NCI-H748 (cell line): ENCODE measurements around the gene NFKB1.
A peak's percentile ranks its signal among the peaks of the same experiment; 100 is the strongest.
"Not testable (repeated sequence)": the region's sequence is repeated elsewhere in the genome, so short reads cannot be mapped to it uniquely, and the experiment has no call there.

Experiments
- DNase-seq: peaks from one replicate; lab custom pipeline; 2025; ENCODE audit not compliant: unreplicated experiment; lab: John Stamatoyannopoulos, UW

NFKB1 gene

GRCh38 chr4:102619776-102620631, 118.8 kb downstream of the NFKB1 start:
- not testable (repeated sequence) for DNase-seq

- DNase-seq: peak; percentile 51
Observed at GRCh38 chr4:102620697-102621497, 119.7 kb downstream of the NFKB1 start.

DNA sequence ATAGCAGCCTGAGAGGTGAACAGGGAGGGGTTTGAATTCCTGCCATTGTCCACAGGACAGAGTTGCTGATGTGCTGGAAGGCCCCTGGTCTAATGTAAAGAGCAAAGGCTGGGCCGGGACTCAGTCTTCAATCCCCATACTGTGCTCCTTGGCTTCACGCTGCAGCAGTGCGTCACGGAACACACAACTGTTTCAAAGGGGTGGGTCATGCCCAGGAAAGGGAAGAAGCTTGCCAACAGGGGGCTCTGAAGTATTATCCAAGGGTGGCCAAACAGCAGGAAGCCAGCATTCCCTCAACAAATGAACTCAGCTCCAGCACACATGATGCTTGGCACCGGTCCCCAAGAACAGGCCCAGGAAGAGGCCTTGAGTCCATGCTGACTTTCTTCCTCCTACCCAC, 122.5 kb downstream of the NFKB1 start:
- peak; percentile 51 for DNase-seq

GRCh38 chr4:102624505-102624904, 123.3 kb downstream of the NFKB1 start:
- no peak for DNase-seq

GRCh38 chr4:102625232-102625930, 124.2 kb downstream of the NFKB1 start:
- DNase-seq: peak; percentile 23

DNA sequence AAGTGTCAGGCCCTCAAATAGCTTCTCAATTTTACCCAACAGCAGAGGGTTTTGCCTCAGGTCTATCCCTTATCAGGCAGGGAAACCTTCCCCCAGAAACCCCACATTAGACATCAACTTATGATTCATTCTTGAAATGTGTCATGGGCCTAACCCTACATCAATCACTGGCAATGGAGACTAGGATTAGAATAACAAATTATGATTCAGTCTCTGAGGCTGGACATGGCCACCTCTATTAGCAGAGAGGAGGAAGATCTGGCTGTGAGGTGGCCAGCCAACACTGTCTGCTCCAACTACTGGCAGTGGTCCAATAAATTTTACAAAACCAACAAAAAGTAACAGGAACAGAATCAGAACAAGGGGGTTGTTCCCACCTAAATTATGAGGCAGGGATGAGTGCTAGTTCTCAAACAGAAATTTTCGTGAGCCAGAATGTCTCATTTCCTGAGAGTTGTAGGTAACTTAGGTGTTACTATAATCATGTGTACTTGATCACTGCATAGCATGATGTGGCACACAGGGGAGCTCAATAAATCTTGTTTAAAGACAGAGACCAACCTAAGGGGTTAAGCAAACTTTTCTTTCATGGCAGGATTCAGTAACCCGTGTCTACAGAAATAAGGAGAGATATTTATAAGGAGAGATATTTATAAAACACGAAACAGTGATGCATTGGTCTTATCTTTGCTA, 126.8 kb downstream of the NFKB1 start:
- no peak for DNase-seq

GRCh38 chr4:102629673-102630072, 128.5 kb downstream of the NFKB1 start:
- DNase-seq: no peak

DNA sequence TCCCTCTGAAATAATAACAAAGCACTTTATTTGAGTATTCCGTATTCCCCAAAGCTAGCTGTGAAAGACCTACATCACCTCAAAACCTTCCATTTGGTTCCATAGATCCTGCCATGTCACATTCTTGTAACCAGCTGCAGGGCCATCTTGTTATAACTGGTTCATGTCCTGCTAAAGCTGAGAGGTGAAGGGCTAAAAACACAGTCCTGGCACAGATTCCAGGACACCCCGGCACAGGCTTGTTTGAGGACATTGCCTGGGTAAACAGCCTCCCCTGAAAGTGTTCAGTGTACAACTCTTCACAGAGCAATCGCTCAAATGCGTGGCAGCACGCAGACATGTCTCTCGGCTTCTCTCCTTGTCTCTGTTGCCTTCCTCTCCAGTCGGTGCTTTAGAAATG, 130.5 kb downstream of the NFKB1 start:
- no peak for DNase-seq

DNA sequence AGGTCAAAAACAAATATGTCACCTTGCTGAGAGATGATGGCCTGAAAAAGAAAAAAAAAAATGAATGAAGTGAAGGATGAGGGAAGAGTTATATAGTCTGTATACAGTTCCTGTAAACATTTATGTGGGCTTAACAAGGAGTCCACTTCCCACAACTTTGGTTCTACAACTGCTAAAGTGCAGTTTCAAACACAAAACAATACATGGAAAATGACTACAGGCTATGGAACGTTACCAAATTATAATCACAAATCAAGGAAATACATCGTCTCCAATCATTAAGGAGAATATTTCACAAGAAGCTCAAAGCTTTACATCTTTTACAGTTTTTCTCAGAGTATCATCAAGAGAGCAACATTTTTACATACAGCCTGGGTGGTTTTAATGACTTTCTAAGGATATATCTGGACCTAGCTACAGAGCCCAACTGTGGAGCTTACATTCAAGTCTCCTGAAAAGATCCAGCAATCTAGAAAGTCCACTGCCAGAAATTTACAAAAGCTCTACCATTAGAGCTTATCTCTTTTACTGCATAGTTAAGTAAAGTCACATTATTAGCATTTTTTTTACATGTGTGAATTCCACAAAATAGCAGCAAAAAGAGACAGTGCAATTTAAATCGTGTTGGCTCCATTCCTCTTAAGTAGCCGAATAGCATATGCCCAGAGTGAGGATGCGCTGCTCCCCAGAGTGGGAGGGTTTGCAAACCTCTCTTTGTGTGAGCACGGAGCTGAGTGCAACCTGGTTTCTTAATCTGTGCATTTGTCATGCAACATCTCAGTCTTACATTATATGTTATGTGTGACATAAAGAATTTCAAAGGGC, 131.3 kb downstream of the NFKB1 start:
- DNase-seq: no peak

DNA sequence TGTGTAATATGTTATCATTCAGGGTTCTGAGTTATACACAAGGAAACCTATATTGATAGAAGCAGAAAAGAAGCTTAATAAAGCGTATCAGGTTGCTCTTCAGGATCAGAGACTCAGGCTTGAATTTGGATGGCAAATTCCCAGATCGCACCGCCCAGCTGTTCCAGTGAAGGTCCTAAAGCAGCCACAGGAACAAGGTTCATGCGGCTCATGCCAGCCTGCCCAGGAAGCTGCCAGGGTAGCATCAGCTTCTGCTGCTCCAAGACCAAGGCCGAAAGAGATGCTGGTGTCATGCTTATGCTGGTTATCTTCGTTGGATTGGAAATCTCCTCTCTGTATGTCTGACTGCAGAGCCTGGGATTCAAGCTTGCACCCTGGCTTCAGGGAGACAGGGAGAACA, 131.9 kb downstream of the NFKB1 start:
- DNase-seq: no peak

GRCh38 chr4:102637391-102637790, 136.2 kb downstream of the NFKB1 start:
- DNase-seq: no peak

GRCh38 chr4:102638621-102639020, 137.5 kb downstream of the NFKB1 start:
- no peak for DNase-seq

DNA sequence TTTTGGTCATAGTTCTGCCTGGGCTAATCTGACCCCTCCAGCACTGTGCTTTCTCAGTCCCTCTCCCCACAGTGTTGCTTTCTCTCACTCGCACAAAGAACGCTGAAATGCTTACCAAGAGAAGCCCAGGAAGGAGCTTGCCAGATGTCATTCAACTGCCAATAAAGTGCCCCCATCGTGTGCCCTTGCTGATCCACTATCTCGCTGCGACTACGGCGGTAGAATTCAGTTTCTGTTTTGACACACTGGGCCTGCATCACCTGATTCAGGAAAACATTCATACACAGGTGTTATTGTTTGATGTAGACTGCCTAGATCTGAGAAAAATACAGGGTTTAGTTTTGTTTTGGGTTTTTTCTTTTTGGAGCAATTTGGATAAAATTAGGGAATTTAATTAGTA, 138.4 kb downstream of the NFKB1 start:
- no peak for DNase-seq

DNA sequence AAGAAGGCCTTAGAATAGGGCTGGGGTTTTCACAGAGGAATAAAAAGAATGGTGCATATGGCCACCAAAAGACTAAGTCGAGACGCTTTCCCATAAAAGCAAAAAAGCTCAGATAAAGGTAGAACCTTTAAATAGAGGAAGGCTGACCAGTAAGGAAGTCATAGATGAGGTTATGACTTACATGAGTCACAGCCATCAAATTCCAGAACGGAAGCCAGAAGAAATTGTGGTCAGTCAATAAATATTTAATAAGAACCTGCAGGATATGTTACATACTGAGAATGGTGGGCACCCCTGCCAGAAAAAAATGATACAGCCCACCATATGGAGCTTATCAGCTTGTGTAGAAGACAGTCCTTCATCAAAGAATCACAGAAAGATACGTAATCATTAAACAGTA, 139.5 kb downstream of the NFKB1 start:
- DNase-seq: no peak

DNA sequence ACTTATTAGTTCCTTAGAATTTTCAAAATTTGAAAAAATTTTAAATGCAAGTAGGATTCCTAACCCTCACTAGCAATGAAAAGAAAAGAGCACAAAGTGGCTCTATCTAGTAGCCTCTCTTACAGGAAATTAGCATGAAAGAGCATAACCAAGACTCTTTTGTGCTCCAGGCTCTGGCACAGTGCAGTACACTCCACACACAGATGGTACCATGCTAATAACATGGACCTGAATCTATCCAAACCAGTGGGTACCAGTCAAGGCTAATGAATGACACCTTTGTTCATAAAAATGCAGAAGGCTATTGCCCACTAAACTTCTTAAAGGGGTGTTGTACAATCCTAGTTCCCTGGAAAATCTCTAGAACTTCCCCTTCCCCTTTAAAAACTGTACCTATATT, 140.6 kb downstream of the NFKB1 start:
- no peak for DNase-seq

DNA sequence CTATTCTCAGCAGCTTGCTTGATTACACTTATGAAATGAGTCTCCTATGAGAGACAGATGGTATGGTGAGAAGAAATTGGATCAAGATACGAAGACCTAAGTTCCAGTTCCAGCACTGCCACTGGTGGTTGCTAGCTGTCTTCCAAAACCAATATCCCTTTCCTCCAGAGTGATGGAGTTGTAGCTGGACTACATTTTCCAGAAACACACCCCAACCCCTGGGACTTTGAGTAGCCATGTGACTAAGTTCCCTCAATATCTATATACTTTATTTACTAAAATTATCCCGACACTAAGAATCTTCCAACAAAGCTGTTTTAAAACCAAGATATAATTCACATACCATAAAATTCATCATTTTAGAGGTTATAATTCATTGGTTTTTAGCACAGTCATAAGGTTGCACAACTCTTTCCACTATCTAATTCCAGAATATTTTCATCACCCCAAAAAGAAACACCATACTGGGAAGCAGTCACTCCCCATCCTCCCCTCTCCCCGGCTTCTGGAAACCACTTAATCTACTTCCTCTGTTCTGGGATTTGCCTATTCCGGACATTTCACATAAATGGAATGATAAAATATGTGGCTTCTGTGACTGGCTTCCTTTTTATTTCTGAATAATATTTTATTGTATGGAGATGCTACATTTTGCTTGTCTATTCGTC, 141.6 kb downstream of the NFKB1 start:
- no peak for DNase-seq

DNA sequence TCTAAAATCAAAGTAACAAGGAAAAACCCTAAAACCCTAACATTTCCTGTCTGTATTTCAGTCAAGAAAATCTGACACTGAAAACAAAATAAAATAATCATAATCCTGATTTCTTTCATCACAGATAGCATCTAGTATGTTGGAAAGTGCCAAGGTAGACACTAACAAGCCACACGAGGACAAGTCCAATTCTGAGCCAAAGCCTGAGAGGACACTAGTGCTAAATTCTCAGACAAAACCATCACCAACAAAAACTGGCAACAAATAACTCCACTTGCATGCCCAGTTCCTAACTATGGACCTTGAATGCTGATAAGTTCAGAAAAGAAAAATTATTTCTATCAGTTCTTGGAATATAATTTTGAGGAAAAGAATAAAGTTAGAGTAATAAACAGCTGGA, 146.0 kb downstream of the NFKB1 start:
- DNase-seq: no peak

- DNase-seq: no peak
Observed at GRCh38 chr4:102657206-102657605, 156.0 kb downstream of the NFKB1 start.

DNA sequence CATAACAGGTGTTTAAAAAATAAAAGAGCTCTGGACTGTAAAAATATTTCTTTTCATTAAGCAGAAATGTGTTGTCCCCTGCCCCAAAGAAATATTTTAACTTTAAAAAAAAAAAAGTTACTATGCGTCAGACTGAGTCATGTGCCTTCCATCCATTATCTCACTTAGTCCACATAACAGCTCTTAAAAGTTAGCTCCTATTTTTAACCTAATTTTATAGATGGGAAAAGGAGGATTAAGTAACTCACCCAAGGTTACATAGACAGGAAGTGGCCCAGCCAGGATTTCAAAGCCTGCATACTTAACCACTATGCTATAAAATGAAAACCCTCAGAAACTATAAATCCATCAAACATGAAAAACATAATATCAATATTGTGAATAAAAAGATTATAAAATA, 161.9 kb downstream of the NFKB1 start:
- DNase-seq: no peak

- peak; percentile 82 for DNase-seq
Observed at GRCh38 chr4:102665527-102665926, 164.4 kb downstream of the NFKB1 start.
